GM12875 (cell line): ENCODE measurements around the gene LYPLAL1.
"Not testable (repeated sequence)": the region's sequence is repeated elsewhere in the genome, so short reads cannot be mapped to it uniquely, and the experiment has no call there.

Source experiments
- H3K4me3 ChIP-seq: one replicate; pipeline ENCODE4 v1.5.1; 2011; ENCODE audit warnings: low read depth, low read length, control low read depth
- TF ChIP-seq, protein P1 (sequence below): IDR thresholded peaks from 2 replicates; pipeline ENCODE4 v1.5.1; 2011; ENCODE audit warnings: low read depth, mild to moderate bottlenecking, control low read depth, inconsistent platforms, low read length, moderate library complexity, borderline replicate concordance; ENCODE audit not compliant: insufficient read depth

LYPLAL1 gene

DNA sequence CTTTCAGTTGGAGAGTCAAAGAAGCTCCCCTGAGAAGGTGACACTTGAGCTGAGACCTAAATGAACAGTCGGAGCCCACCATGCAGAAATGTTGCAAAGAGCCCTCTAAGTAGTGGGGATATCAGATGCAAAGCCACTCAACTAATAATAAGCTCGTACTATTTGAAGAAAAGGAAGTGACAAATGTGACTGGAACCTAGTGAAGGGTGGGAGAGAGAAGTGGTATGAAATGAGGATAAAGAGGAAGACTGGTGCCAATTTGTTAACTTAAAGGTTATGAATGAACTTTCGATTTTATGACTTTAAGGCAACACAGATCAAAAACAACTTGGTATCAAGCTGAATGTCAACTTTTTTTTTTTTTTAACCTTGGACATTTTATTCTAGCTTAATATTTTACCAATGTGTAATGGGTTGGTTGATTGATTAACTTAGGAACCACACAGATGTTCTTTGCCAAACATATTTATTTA, 14.7 kb downstream of the LYPLAL1 start:
- no peak overlapping the region for H3K4me3 ChIP-seq

DNA sequence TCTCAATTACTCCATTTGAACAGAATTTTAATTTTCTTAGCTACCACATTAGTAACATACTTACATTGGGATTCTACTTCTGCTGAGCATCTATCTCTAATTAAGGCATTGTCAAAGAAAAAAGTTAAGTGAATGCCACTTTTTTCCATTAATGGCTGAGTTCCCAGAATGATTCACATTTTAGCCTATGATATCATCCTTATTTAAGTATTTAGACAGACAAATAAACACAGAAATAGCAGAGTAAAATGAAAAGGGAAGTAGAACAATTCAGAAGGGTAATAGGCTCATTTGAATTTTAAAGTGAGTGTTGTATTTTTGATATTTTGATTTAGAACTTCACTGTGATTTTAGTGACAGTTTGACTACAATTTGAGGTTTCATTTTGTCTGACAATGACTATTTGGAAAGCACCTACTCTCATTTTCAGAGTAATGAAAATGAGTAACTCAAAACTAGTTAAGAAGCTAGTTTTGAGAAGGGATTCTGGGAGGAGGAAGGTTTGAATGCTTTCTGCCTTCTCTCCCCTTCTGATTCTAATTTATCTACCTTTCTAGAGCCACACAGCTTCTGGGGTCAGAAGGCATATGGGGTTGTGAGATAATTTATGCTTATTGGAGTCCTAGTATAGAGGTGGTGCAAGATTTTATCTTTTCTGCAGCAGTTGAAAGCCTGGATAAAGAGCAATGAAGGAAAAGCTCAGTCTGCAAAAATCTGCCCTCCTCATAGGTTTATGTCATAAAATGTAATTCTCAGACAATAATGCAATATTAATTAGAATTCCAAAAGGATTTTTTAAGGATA, 15.5 kb downstream of the LYPLAL1 start:
- TF ChIP-seq, protein P1, sequence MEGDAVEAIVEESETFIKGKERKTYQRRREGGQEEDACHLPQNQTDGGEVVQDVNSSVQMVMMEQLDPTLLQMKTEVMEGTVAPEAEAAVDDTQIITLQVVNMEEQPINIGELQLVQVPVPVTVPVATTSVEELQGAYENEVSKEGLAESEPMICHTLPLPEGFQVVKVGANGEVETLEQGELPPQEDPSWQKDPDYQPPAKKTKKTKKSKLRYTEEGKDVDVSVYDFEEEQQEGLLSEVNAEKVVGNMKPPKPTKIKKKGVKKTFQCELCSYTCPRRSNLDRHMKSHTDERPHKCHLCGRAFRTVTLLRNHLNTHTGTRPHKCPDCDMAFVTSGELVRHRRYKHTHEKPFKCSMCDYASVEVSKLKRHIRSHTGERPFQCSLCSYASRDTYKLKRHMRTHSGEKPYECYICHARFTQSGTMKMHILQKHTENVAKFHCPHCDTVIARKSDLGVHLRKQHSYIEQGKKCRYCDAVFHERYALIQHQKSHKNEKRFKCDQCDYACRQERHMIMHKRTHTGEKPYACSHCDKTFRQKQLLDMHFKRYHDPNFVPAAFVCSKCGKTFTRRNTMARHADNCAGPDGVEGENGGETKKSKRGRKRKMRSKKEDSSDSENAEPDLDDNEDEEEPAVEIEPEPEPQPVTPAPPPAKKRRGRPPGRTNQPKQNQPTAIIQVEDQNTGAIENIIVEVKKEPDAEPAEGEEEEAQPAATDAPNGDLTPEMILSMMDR, result no peak
- no peak overlapping the region for H3K4me3 ChIP-seq

More for the DNA sequence above, 14.7 kb downstream of the LYPLAL1 start:
- TF ChIP-seq, protein P1, result no peak

- H3K4me3 ChIP-seq, result no peak overlapping the region
- TF ChIP-seq, protein P1, result no peak
Measured at GRCh38 chr1:219189952-219190351, 16.3 kb downstream of the LYPLAL1 start.

- TF ChIP-seq, protein P1, result no peak
- no peak overlapping the region for H3K4me3 ChIP-seq
Measured at GRCh38 chr1:219190605-219191004, 16.9 kb downstream of the LYPLAL1 start.

DNA sequence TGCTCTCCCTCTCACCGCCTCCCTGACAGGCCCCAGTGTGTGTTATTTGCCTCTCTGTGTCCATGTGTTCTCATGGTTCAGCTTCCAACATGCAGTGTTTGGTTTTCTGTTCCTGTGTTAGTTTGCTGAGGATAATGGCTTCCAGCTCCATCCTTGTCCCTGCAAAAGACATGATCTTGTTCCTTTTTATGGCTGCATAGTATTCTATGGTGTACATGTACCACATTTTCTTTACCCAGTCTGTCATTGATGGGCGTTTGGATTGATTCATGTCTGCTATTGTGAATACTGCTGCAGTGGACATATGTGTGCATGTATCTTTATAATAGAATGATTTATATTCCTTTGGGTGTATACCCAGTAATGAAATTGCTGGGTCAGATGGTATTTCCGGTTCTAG, 22.2 kb downstream of the LYPLAL1 start:
- not testable (repeated sequence) for H3K4me3 ChIP-seq

DNA sequence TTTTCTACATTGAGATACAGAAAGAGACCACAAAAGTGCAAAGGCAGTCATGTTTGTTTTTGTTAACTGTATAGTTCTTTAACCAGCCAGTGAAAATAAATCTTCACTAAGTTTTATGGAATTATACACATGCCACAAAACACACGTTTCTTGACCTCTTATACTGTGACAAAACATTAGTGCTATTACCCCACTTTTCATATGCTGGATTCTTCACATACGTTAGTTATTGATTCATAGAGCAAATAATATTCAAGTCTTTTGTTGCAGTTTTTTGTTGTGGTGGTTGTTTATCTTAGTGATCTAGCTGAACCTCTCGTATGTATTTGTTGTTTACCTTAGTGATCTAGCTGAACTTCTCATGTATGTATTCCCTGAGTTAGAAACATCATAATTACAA, 28.0 kb downstream of the LYPLAL1 start:
- no peak overlapping the region for H3K4me3 ChIP-seq
- TF ChIP-seq, protein P1, result no peak

GRCh38 chr1:219202567-219202966, 28.9 kb downstream of the LYPLAL1 start:
- TF ChIP-seq, protein P1, result no peak
- no peak overlapping the region for H3K4me3 ChIP-seq
